C4-2B (cell line): Measurements from ENCODE around the gene PPP1R12B.

ENCODE experiments used
- ZFX ChIP-seq: fragments of 450-650 bp; IDR thresholded peaks from 2 replicates; pipeline ENCODE4 v1.6.1; 2017
- TF ChIP-seq, protein P1 (sequence below): fragments of 450-650 bp; conservative IDR thresholded peaks from 2 replicates; pipeline ENCODE4 v1.5.1; 2017; ENCODE audit warnings: mild to moderate bottlenecking

GRCh38 chr1:202316186-202316585, 32.3 kb upstream of the PPP1R12B start:
- TF ChIP-seq, protein P1, sequence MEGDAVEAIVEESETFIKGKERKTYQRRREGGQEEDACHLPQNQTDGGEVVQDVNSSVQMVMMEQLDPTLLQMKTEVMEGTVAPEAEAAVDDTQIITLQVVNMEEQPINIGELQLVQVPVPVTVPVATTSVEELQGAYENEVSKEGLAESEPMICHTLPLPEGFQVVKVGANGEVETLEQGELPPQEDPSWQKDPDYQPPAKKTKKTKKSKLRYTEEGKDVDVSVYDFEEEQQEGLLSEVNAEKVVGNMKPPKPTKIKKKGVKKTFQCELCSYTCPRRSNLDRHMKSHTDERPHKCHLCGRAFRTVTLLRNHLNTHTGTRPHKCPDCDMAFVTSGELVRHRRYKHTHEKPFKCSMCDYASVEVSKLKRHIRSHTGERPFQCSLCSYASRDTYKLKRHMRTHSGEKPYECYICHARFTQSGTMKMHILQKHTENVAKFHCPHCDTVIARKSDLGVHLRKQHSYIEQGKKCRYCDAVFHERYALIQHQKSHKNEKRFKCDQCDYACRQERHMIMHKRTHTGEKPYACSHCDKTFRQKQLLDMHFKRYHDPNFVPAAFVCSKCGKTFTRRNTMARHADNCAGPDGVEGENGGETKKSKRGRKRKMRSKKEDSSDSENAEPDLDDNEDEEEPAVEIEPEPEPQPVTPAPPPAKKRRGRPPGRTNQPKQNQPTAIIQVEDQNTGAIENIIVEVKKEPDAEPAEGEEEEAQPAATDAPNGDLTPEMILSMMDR: no peak
- no peak for TF ChIP-seq ZFX
